Right lobe of liver (tissue), 4 donors: Measurements from ENCODE around the gene ABHD2.

Source experiments
- POLR2A ChIP-seq: fragments of 450-650 bp; IDR thresholded peaks from one replicate; pipeline ENCODE4 v1.6.1; 2017; ENCODE audit warnings: antibody characterized with exemption, mild to moderate bottlenecking
- TF ChIP-seq, protein P1 (sequence below), 4 donors: fragments of 200-600 bp in 3 of 4; fragments of 450-650 bp in 1 of 4; IDR thresholded peaks; one replicate each; pipeline versions ENCODE4 v1.5.1 to v1.8.0; 2016 to 2022; ENCODE audit warnings: antibody characterized with exemption in 4 of 4, mild to moderate bottlenecking in 2 of 4
- donor health status: DM: no; HTN: no; CAD: no.
- donor health status: DM: no; HTN: no; CAD: no.
- donor health status: DM: no; HTN: yes; CAD: no.

GRCh38 chr15:89105147-89105546, 16.9 kb downstream of the ABHD2 start:
- TF ChIP-seq, protein P1, sequence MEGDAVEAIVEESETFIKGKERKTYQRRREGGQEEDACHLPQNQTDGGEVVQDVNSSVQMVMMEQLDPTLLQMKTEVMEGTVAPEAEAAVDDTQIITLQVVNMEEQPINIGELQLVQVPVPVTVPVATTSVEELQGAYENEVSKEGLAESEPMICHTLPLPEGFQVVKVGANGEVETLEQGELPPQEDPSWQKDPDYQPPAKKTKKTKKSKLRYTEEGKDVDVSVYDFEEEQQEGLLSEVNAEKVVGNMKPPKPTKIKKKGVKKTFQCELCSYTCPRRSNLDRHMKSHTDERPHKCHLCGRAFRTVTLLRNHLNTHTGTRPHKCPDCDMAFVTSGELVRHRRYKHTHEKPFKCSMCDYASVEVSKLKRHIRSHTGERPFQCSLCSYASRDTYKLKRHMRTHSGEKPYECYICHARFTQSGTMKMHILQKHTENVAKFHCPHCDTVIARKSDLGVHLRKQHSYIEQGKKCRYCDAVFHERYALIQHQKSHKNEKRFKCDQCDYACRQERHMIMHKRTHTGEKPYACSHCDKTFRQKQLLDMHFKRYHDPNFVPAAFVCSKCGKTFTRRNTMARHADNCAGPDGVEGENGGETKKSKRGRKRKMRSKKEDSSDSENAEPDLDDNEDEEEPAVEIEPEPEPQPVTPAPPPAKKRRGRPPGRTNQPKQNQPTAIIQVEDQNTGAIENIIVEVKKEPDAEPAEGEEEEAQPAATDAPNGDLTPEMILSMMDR (IDR thresholded peaks at IDR 0.05): no peak
- TF ChIP-seq POLR2A: no peak
